ENCODE data around the gene AKAP6. TPM values are rescaled to one million over a fixed set of nuclear protein-coding genes. Genes with fewer than 3 reads are reported as not detected.

Gene AKAP6
- total and polyA plus RNA-seq, 10 of the 15 experiments (the other 5 are each of a cell fraction or from before 2014, with no cell fraction given), result 0.35 to 5.9 (median 2.2) TPM

GRCh38 chr14:32713856-32714255 lies 384.8 kb downstream of the AKAP6 start:
- ChIA-PET CTCF (interaction anchor here (0.7 kb wide), 1 partner anchor 1987 kb away, joined by 3 read pairs; no protein-coding TSS in a partner anchor), POLR2A (no interaction called here), SMC1A (ENCODE audit: uncharacterized antibody, unreplicated experiment) (no interaction called here), RAD21 (ENCODE audit: unreplicated experiment) (no interaction called here)
- Histone ChIP-seq H3K36me3 (ENCODE audit: control insufficient read depth in 2 of 2, insufficient read depth in 2 of 2, low read length in 1 of 2) (no peaks in the 10 kb centered on the region), H3K9ac (ENCODE audit: control insufficient read depth, insufficient read depth, low read length) (no peak overlapping the region), H3K27ac (ENCODE audit: control insufficient read depth, insufficient read depth) (no peak overlapping the region), H3K27me3 (replicated peaks in 1 of 2; ENCODE audit: control insufficient read depth in 2 of 2, insufficient read depth in 2 of 2, low read length in 1 of 2) (no peaks in the 10 kb centered on the region), H2AFZ (ENCODE audit: control insufficient read depth, low read depth, low read length) (no peak overlapping the region), H4K20me1 (ENCODE audit: control insufficient read depth, insufficient read depth) (no peaks in the 10 kb centered on the region), H3K4me1 (ENCODE audit: control insufficient read depth, insufficient read depth, low read length) (no peaks in the 10 kb centered on the region), H3K4me3 (no peak overlapping the region), H3K9me3 (replicated peaks; ENCODE audit: control insufficient read depth, insufficient read depth, low read length) (no peaks in the 10 kb centered on the region), H3K79me2 (ENCODE audit: control insufficient read depth, insufficient read depth, low read length) (no peaks in the 10 kb centered on the region), H3K4me2 (ENCODE audit: control insufficient read depth, insufficient read depth) (no peak overlapping the region)
- BruUV-seq (replicated peaks), result no TSS peak
- in situ Hi-C loops (cut with MboI), result loop anchor here (5.0 kb wide), 1 partner anchor 1078 kb away; no protein-coding TSS in a partner anchor
- no peak for DNase-seq (ENCODE audit: low read depth, low spot score)
- no peak for FAIRE-seq
- 22% methylated on average over 3 of the region's 3 CpGs for WGBS (ENCODE audit: insufficient coverage, insufficient replicate concordance, low lambda C conversion rate, missing lambda C conversion rate)
- intact Hi-C loops (cut with micrococcal nuclease; ENCODE audit: unreplicated experiment), result no loop called here
- TF ChIP-seq EED (IDR thresholded peaks at IDR 0.05; ENCODE audit: low read depth), result no peak
- no peak for TF ChIP-seq RAD51 (IDR thresholded peaks at IDR 0.05)
- TF ChIP-seq NRF1 (conservative IDR thresholded peaks at IDR 0.05; ENCODE audit: low read depth, low read length), result no peak
- TF ChIP-seq TCF7 (IDR thresholded peaks at IDR 0.05; ENCODE audit: borderline replicate concordance), result no peak
- no peak for TF ChIP-seq ZNF24 (IDR thresholded peaks at IDR 0.05)
- no peak for TF ChIP-seq YBX1 (IDR thresholded peaks at IDR 0.05)
- no peak for TF ChIP-seq ETV6 (conservative IDR thresholded peaks at IDR 0.05 in 1 of 2, IDR thresholded peaks at IDR 0.05 in 1 of 2; ENCODE audit: borderline replicate concordance in 1 of 2, low read depth in 1 of 2)
- TF ChIP-seq RBBP5 (conservative IDR thresholded peaks at IDR 0.05), result no peak
- TF ChIP-seq ZNF207 (IDR thresholded peaks at IDR 0.05; ENCODE audit: borderline replicate concordance), result no peak
- no peak for TF ChIP-seq CHD4 (IDR thresholded peaks at IDR 0.05)
- no peak for TF ChIP-seq ATF7 (IDR thresholded peaks at IDR 0.05; ENCODE audit: low read depth)
- TF ChIP-seq, protein P1, sequence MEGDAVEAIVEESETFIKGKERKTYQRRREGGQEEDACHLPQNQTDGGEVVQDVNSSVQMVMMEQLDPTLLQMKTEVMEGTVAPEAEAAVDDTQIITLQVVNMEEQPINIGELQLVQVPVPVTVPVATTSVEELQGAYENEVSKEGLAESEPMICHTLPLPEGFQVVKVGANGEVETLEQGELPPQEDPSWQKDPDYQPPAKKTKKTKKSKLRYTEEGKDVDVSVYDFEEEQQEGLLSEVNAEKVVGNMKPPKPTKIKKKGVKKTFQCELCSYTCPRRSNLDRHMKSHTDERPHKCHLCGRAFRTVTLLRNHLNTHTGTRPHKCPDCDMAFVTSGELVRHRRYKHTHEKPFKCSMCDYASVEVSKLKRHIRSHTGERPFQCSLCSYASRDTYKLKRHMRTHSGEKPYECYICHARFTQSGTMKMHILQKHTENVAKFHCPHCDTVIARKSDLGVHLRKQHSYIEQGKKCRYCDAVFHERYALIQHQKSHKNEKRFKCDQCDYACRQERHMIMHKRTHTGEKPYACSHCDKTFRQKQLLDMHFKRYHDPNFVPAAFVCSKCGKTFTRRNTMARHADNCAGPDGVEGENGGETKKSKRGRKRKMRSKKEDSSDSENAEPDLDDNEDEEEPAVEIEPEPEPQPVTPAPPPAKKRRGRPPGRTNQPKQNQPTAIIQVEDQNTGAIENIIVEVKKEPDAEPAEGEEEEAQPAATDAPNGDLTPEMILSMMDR (IDR thresholded peaks at IDR 0.05 in 2 of 3, conservative IDR thresholded peaks at IDR 0.05 in 1 of 3; ENCODE audit: control insufficient read depth in 2 of 3, extremely low read depth in 1 of 3, insufficient read depth in 1 of 3, low read depth in 3 of 3, low read length in 3 of 3), result no peak
- no peak for TF ChIP-seq KAT2A (conservative IDR thresholded peaks at IDR 0.05; ENCODE audit: control insufficient read depth, low read depth, low read length)
- no peak for TF ChIP-seq MLLT1 (IDR thresholded peaks at IDR 0.05)
- no peak for TF ChIP-seq YY1 (IDR thresholded peaks at IDR 0.05; ENCODE audit: low read depth, low read length)
- no peak for TF ChIP-seq CHD1 (IDR thresholded peaks at IDR 0.05; ENCODE audit: low read depth, low read length)
- no peak for TF ChIP-seq KDM1A (IDR thresholded peaks at IDR 0.05; ENCODE audit: borderline replicate concordance)
- TF ChIP-seq BMI1 (IDR thresholded peaks at IDR 0.05; ENCODE audit: borderline replicate concordance), result no peak
- TF ChIP-seq ASH2L (IDR thresholded peaks at IDR 0.05; ENCODE audit: borderline replicate concordance, low read depth), result no peak
- TF ChIP-seq ZNF217 (IDR thresholded peaks at IDR 0.05), result no peak
- no peak for ATAC-seq
